KMS-11 (cell line): ENCODE results near the gene CYTH2.

Source experiments
- H2AFZ ChIP-seq: fragments of 200-600 bp; sonication (generic); 2 replicates; pipeline ENCODE4 v1.6.1; 2016; ENCODE audit warnings: antibody characterized with exemption, mixed run types, low read depth
- H3K27ac ChIP-seq: fragments of 200-600 bp; sonication (generic); 2 replicates; pipeline ENCODE4 v1.6.1; 2016; ENCODE audit warnings: mild to moderate bottlenecking, mixed run types
- H3K27me3 ChIP-seq: fragments of 200-600 bp; sonication (generic); 2 replicates; pipeline ENCODE4 v1.6.1; 2017; ENCODE audit warnings: mild to moderate bottlenecking, low read depth, mixed run types, moderate library complexity; ENCODE audit not compliant: insufficient read depth
- H3K36me3 ChIP-seq: fragments of 200-600 bp; sonication (generic); 2 replicates; pipeline ENCODE4 v1.6.1; 2017; ENCODE audit warnings: mild to moderate bottlenecking, mixed run types; ENCODE audit not compliant: insufficient read depth
- H3K4me1 ChIP-seq: fragments of 200-600 bp; sonication (generic); 2 replicates; pipeline ENCODE4 v1.6.1; 2016; ENCODE audit warnings: mild to moderate bottlenecking, low read depth, mixed run types; ENCODE audit not compliant: poor library complexity, severe bottlenecking
- H3K4me2 ChIP-seq: fragments of 200-600 bp; sonication (generic); 2 replicates; pipeline ENCODE4 v1.7.0; 2016; ENCODE audit warnings: mild to moderate bottlenecking, mixed run types
- H3K4me3 ChIP-seq: fragments of 200-600 bp; sonication (generic); IDR thresholded peaks from 2 replicates; pipeline ENCODE4 v1.6.1; 2017; ENCODE audit warnings: low read depth, low read length, mixed read lengths; ENCODE audit not compliant: insufficient read depth
- H3K79me2 ChIP-seq: fragments of 200-600 bp; sonication (generic); 2 replicates; pipeline ENCODE4 v1.6.1; 2016; ENCODE audit warnings: low read depth, mixed run types; ENCODE audit not compliant: insufficient read depth
- H3K9ac ChIP-seq: fragments of 200-600 bp; sonication (generic); 2 replicates; pipeline ENCODE4 v1.6.1; 2016; ENCODE audit warnings: mild to moderate bottlenecking, mixed run types
- H4K20me1 ChIP-seq: fragments of 200-600 bp; sonication (generic); 2 replicates; pipeline ENCODE4 v1.6.1; 2016; ENCODE audit warnings: mild to moderate bottlenecking, mixed run types; ENCODE audit not compliant: insufficient read depth
- CTCF ChIP-seq: fragments of 200-600 bp; sonication (generic); conservative IDR thresholded peaks from 2 replicates; pipeline ENCODE4 v1.6.1; 2017; ENCODE audit warnings: low read depth, mild to moderate bottlenecking, antibody characterized with exemption, low read length, moderate library complexity, mixed read lengths

Gene CYTH2

DNA sequence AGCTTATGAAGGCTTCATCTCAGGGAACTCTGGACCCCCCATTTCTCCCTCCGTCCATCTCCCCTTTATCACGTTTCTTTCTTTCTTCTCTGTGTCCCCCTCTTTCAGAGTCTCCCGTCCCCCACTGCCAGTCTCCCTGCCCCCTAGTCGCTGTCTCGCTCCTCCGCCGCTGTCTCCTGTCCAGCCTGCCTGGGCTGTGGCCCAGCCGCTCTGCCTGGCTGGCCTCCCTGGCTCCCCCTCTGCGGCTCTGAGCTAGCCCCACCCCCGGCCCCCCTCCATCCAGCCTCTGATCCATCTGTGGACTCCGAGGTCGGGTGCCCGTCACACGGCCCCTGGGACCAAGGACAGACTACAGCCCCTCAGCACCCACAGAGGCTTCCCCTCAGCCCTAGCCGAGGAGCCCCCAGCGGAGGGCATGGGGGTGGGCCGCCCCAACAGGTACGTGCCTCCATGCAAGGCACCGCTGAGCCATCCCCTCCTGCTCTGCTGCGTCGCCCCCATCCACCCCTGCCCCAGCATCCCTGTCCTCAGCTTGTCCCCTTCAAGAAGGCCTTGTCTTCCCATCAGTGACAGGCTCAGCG is 14.9 kb upstream of the CYTH2 start:
- Histone ChIP-seq H3K27ac (no peak overlapping the region), H3K36me3 (peaks cover 29% of the 10 kb centered on the region; the same call in 1 of the 2 replicates), H2AFZ (no peak overlapping the region), H3K4me2 (no peak overlapping the region), H3K27me3 (no peaks in the 10 kb centered on the region), H3K4me3 (no peak overlapping the region), H3K9ac (no peak overlapping the region), H4K20me1 (peaks cover 12% of the 10 kb centered on the region; the same call in 1 of the 2 replicates), H3K79me2 (no peaks in the 10 kb centered on the region; the same call in 1 of the 2 replicates), H3K4me1 (peaks cover 6% of the 10 kb centered on the region)
- TF ChIP-seq CTCF = no peak

- H3K27ac ChIP-seq = no peak within 1 kb of the TSS
- H3K27me3 ChIP-seq = no peaks in the 10 kb centered on the region
- H2AFZ ChIP-seq = no peak within 1 kb of the TSS
- H3K9ac ChIP-seq = no peak within 1 kb of the TSS
- H4K20me1 ChIP-seq = peaks cover 12% of the 10 kb centered on the region; the same call in 1 of the 2 replicates
- no peak for TF ChIP-seq CTCF
- H3K4me3 ChIP-seq = no peak within 1 kb of the TSS
- peaks cover 22% of the 10 kb centered on the region; the same call in 1 of the 2 replicates for H3K36me3 ChIP-seq
- H3K4me2 ChIP-seq = no peak within 1 kb of the TSS
- no peaks in the 10 kb centered on the region; the same call in 1 of the 2 replicates for H3K79me2 ChIP-seq
- H3K4me1 ChIP-seq = no peaks in the 10 kb centered on the region
Measured at GRCh38 chr19:48455171-48455907, 13.8 kb upstream of the CYTH2 start, which contains the start of gene KCNJ14. Gene KCNJ14 (plus strand): TSS chr19:48455574. CDS start chr19:48461725, 6,151 bp downstream.

- no peaks in the 10 kb centered on the region for H3K27me3 ChIP-seq
- TF ChIP-seq CTCF = no peak
- no peak overlapping the region for H3K9ac ChIP-seq
- peaks cover 17% of the 10 kb centered on the region; the same call in 1 of the 2 replicates for H3K36me3 ChIP-seq
- no peak overlapping the region for H3K4me2 ChIP-seq
- no peak overlapping the region for H3K27ac ChIP-seq
- no peaks in the 10 kb centered on the region for H3K4me1 ChIP-seq
- peaks cover 12% of the 10 kb centered on the region; the same call in 1 of the 2 replicates for H4K20me1 ChIP-seq
- H2AFZ ChIP-seq = no peak overlapping the region
- H3K79me2 ChIP-seq = no peaks in the 10 kb centered on the region; the same call in 1 of the 2 replicates
- H3K4me3 ChIP-seq = no peak overlapping the region
Measured at GRCh38 chr19:48455908-48456562, 13.1 kb upstream of the CYTH2 start.

GRCh38 chr19:48456864-48457263 is 12.3 kb upstream of the CYTH2 start:
- Histone ChIP-seq H3K4me1 (no peaks in the 10 kb centered on the region), H3K4me2 (no peak overlapping the region), H3K4me3 (no peak overlapping the region), H3K79me2 (no peaks in the 10 kb centered on the region), H3K36me3 (peaks cover 11% of the 10 kb centered on the region; the same call in 1 of the 2 replicates), H3K27me3 (no peaks in the 10 kb centered on the region), H2AFZ (no peak overlapping the region), H3K9ac (no peak overlapping the region), H4K20me1 (peaks cover 12% of the 10 kb centered on the region; the same call in 1 of the 2 replicates), H3K27ac (no peak overlapping the region)
- no peak for TF ChIP-seq CTCF
